Breast epithelium (tissue), 4 donors: ENCODE data around the gene HOXC11. TPM values are rescaled to one million over a fixed set of nuclear protein-coding genes. Genes with fewer than 3 reads are reported as not detected.

Source experiments
- DNase-seq, 2 donors: peaks; one replicate each; pipeline ENCODE4 v3.0.0-alpha.2; 2019; ENCODE audit warnings: low spot score in 2 of 2
- H3K27ac ChIP-seq, 2 donors: fragments of 200-600 bp; sonication (generic) in 1 of 2; one replicate each; pipeline ENCODE4 v1.5.1; 2016 to 2019; ENCODE audit warnings: mild to moderate bottlenecking in 1 of 2
- H3K27me3 ChIP-seq, 2 donors: fragments of 200-600 bp; sonication (generic) in 1 of 2; one replicate each; pipeline versions ENCODE4 v1.5.1 to v1.6.0; 2017 to 2019; ENCODE audit warnings: control low read depth in 1 of 2, mild to moderate bottlenecking in 1 of 2
- H3K36me3 ChIP-seq: fragments of 200-600 bp; one replicate; pipeline ENCODE4 v1.5.1; 2019
- H3K4me1 ChIP-seq, 2 donors: fragments of 200-600 bp; sonication (generic); one replicate each; pipeline ENCODE4 v1.5.1; 2016 to 2019; ENCODE audit warnings: control low read depth in 1 of 2
- H3K4me3 ChIP-seq, 3 donors: fragments of 200-600 bp; sonication (generic); 1 replicate in 2 of 3; 2 replicates in 1 of 3; pipeline ENCODE4 v1.5.1; 2016 to 2019; ENCODE audit warnings: mild to moderate bottlenecking in 3 of 3, moderate library complexity in 2 of 3
- H3K9me3 ChIP-seq, 2 donors: fragments of 200-600 bp; sonication (generic) in 1 of 2; one replicate each; pipeline ENCODE4 v1.5.1; 2016 to 2019; ENCODE audit warnings: control low read depth in 1 of 2
- POLR2A ChIP-seq: fragments of 450-650 bp; IDR thresholded peaks from one replicate; pipeline ENCODE4 v1.6.1; 2016; ENCODE audit warnings: antibody characterized with exemption, mild to moderate bottlenecking, moderate library complexity
- POLR2AphosphoS5 ChIP-seq, 3 donors: sonication (generic); formaldehyde crosslinking; IDR thresholded peaks; one replicate each; pipeline ENCODE4 v1.6.1; 2017; ENCODE audit warnings: antibody characterized with exemption in 3 of 3
- intact Hi-C: fragments of 100-400 bp; cut with DNase I; formaldehyde crosslinking; loops from one replicate; pipeline ENCODE4 v1.15.1; 2023; ENCODE audit warnings: low total_unique reads
- total RNA-seq, 3 donors: library from RNA; depleted of rRNA; stranded (reverse); fragments of >200 nt; gene quantifications; one replicate each; pipeline ENCODE4 v1.1.0, GENCODE V29; 2016
- TF ChIP-seq, protein P1 (sequence below), 3 donors: fragments of 450-650 bp; IDR thresholded peaks; one replicate each; pipeline ENCODE4 v1.5.1; 2016 to 2017; ENCODE audit warnings: antibody characterized with exemption in 3 of 3, mild to moderate bottlenecking in 3 of 3, moderate library complexity in 3 of 3

The HOXC11 gene
- under 1 TPM in 1 of 3 donors, not detected in 2; 0.29 TPM for total RNA-seq

DNA sequence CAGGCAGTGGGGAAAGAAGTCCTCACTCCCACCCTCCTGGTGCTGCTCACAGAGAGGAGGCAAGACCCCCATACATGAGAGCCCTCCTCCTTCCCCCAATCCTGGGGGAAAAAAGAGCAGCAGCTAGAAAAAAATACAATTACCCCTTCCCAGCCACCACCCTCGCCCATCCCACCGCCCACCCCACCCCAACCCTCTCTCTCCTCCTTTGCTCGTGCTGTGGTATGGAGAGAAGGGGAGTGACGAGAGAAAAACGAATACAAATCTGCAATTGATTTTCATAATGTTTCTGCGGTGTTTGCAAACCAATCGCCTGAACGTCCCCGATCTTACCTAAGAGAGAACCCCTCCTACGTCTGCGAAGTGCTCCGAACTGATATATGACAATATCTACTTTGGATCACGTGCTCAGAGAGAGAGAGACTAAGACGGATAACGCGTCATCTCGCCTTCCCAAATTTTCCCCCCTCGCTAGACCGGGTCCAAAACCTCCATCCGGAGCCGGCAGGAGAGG, at the start of gene HOXC11:
TSS of gene HOXC11 (plus strand) at position 405 of the 514 bp plus-strand sequence. CDS start 116 bp downstream, outside the sequence.
- peaks cover 11 to 100% of the 10 kb centered on the region in 2 donors for H3K27me3 ChIP-seq

DNA sequence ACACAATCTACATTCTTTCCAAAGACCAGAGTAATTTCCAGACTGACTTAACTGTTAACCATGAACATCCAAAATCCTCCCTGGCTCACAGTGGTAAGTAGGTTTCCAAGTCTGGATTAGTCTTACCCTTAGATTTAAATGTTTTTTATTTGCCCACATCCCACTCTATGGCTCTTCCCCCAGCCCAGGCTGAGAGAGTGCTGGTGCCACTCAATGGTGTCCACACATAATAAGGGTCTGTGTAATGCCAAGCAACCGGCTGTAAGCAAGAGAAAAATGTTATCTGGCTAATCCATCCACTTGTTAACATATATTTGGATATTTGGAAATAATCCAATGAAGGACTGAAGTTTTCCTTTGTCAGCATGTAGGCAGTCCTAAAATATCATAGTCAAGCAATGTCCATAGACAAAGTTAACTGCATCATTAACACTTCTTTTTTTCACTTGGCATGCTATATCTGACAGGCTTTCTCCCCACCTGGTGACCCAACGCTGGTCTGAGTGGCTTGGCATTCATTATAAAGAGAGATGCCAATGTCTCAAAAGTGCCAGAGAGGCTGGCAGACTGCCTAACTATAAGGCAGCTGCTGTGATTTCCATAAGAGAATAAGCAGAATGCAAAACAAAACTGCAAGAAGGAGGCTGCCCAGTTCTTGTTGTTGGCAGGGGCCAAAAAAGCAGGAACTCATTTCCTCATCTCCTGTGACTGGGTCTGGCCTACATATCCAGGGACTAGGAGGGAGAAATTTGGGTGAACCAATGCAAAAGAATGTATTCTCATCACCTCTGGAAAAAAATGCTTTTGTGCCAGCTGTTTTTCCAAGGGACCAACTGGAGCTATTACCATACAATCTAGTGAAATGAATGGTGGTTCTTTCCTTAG, 48.2 kb upstream of the HOXC11 start:
- Histone ChIP-seq H3K27me3 (peaks cover 0 to 58% of the 10 kb centered on the region in 2 donors), H3K4me3 (no peak overlapping the region), H3K36me3 (no peaks in the 10 kb centered on the region), H3K4me1 (no peaks in the 10 kb centered on the region), H3K9me3 (no peaks in the 10 kb centered on the region), H3K27ac (no peak overlapping the region)
- no peak for DNase-seq
- TF ChIP-seq POLR2AphosphoS5 (IDR thresholded peaks at IDR 0.05) (no peak), POLR2A (no peak)
- TF ChIP-seq, protein P1, sequence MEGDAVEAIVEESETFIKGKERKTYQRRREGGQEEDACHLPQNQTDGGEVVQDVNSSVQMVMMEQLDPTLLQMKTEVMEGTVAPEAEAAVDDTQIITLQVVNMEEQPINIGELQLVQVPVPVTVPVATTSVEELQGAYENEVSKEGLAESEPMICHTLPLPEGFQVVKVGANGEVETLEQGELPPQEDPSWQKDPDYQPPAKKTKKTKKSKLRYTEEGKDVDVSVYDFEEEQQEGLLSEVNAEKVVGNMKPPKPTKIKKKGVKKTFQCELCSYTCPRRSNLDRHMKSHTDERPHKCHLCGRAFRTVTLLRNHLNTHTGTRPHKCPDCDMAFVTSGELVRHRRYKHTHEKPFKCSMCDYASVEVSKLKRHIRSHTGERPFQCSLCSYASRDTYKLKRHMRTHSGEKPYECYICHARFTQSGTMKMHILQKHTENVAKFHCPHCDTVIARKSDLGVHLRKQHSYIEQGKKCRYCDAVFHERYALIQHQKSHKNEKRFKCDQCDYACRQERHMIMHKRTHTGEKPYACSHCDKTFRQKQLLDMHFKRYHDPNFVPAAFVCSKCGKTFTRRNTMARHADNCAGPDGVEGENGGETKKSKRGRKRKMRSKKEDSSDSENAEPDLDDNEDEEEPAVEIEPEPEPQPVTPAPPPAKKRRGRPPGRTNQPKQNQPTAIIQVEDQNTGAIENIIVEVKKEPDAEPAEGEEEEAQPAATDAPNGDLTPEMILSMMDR (IDR thresholded peaks at IDR 0.05): no peak
- intact Hi-C loops: no loop called here

More for the DNA sequence above, at the start of gene HOXC11:
- peak within 1 kb of the TSS in 1 of 2 donors; percentile 25 for H3K27ac ChIP-seq
- TF ChIP-seq, protein P1 (IDR thresholded peaks at IDR 0.05): no peak
- no peak for TF ChIP-seq POLR2A
- peaks cover 0 to 8% of the 10 kb centered on the region in 2 donors for H3K4me1 ChIP-seq
- H3K4me3 ChIP-seq: peak within 1 kb of the TSS; percentile 42 to 65 (median 46)
- intact Hi-C loops: no loop called here
- no peaks in the 10 kb centered on the region for H3K9me3 ChIP-seq
- DNase-seq: no peak
- no peaks in the 10 kb centered on the region for H3K36me3 ChIP-seq

DNA sequence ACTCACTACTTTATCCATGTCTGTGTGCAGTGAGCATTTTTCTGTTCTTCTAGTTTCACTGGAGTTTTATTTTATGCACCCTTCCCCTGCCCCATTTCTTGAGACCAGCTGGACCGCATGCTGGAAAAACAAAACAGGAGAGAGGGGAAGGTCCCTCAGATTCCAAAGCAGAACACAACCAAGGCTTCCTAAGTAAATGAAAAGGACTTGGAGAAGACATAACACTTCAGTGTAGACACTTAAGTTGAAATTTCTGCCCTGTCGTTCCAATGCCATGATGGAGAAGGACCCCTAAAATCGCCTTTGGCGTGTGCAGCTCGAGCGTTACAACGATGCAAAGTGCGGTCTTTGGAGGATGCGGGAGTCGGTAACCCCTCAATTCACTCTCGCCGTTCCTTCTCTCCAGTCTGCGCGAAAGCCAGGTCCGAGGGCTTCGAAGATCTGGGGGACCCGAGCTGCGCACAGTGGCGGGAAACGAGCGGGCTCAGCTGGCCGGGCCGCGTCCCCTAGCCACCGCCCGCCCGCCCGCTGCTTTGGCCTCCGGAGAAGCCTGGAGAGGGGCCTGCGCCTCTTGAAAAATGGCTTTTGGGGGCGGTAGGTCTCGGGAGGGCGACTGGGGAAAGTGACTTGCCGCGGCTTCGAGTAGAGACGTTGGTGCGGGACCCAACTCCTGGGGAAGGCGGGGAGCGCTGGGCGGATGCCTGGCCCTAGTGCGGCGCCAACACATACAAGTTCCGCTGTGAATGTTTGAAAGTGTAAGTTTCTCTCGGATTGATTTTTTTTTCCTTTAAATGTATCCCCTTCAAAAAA, 45.5 kb upstream of the HOXC11 start:
- Histone ChIP-seq H3K4me3 (no peak overlapping the region), H3K36me3 (no peaks in the 10 kb centered on the region), H3K4me1 (no peaks in the 10 kb centered on the region), H3K27me3 (peaks cover 0 to 84% of the 10 kb centered on the region in 2 donors), H3K9me3 (no peaks in the 10 kb centered on the region), H3K27ac (no peak overlapping the region)
- DNase-seq: no peak
- TF ChIP-seq POLR2A: no peak
- TF ChIP-seq POLR2AphosphoS5 (IDR thresholded peaks at IDR 0.05): no peak
- TF ChIP-seq, protein P1 (IDR thresholded peaks at IDR 0.05): no peak
- intact Hi-C loops: no loop called here

DNA sequence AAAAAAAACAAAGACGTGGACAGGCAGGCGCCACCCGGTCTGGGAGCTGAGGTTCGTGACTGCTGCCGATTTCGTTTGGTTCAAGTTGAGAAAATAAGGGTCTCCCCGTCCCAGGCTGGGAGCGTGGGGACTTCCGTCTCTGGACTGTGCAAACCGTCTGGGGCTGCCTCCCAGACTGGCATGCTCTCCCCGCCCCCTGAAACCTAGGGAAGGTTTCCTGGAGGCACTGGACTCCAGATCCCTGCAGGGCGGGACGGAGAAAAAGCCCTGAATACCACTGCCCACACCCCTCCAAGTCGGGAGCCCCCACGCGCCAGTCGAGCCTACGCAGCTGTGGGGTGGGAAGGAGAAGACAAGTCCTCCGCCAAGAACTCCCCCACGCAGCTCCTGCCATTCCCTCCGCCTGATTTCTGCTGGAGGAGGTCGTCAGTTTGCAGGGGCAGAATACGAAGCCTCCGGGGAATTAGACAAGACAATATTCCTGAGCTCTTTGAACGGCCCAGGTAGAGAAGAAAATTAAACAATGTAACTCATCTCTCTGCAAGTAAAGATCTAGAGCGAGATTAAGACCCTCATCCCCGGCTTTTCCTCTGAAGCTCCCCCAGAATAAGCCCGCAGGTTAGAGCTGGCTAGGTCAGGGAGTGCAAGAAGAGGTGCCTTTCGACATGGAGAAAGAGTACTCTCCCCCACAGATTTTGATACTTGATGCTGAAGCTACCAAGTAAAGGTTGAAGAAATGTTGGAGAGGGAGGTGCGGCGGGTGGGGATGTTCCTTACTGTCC, 44.7 kb upstream of the HOXC11 start:
- intact Hi-C loops: no loop called here
- no peak for DNase-seq
- H3K27ac ChIP-seq: no peak overlapping the region
- no peaks in the 10 kb centered on the region for H3K9me3 ChIP-seq
- TF ChIP-seq POLR2A (no peak), POLR2AphosphoS5 (IDR thresholded peaks at IDR 0.05) (no peak)
- TF ChIP-seq, protein P1 (IDR thresholded peaks at IDR 0.05): no peak
- H3K4me1 ChIP-seq: no peaks in the 10 kb centered on the region
- no peak overlapping the region for H3K4me3 ChIP-seq
- H3K27me3 ChIP-seq: peaks cover 0 to 87% of the 10 kb centered on the region in 2 donors
- no peaks in the 10 kb centered on the region for H3K36me3 ChIP-seq
